Eye (tissue), 1 donor: ENCODE measurements around the gene RTKN.

Source experiments
- DNase-seq: peaks from one replicate; pipeline ENCODE4 v3.0.0-alpha.2; 2015

The RTKN gene

DNA sequence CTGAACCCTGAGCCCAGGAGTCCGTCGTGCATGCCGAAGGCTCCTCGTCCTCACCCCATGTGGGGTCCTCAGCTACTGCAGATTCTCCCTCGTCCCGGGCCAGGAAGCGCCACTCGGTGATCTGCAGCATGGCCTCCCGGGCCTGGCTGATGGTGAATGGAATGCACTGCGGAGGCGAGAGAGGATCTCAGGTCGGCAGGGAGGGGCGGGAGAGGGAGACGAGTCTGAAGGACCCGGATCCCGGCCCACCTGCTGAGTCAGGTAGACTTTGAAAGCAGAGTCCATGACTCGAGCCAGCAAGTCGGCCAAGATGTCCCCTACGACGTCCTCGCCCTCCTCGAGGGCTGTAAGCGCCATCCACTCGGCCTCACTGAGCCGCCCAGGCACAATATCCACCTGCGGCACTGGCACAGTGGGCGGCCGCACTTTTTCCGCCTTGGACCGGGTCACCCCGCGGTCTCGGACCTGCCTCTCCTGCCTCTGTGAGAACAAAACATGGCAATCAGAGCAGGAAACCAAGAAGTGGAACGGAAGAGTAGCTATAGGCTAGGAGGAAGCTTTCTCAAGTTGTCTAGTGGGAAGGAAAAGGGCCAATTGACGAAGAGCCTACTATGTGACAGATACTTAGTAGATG lies 25.9 kb downstream of the RTKN start:
- no peak for DNase-seq

GRCh38 chr2:74414881-74415761 lies 26.6 kb downstream of the RTKN start:
- peak; percentile 84 for DNase-seq

- DNase-seq: no peak
These were observed 27.3 kb downstream of the RTKN start for GRCh38 chr2:74414441-74414840.

- DNase-seq: no peak
These were observed 28.6 kb downstream of the RTKN start for GRCh38 chr2:74413001-74413698.

GRCh38 chr2:74407682-74408081 lies 34.1 kb downstream of the RTKN start:
- no peak for DNase-seq

DNA sequence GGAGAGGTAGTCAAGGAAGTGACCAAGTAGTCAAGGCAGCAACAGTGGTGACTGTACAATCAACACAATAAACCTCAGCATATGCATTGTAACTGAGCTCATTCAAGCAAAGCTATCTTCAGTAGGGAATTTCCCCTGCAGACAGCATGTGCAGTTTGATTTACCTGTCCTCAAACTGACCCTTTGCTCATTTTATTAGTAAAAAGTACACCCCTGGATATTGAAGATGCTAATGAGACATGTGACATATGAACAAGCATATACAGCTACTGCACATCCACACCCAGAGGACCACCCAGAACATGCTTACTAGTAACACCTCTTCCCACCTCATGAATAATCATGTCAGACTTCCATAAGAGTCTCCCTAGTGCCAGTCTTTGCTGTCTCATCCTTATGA lies 35.7 kb downstream of the RTKN start:
- no peak for DNase-seq

DNA sequence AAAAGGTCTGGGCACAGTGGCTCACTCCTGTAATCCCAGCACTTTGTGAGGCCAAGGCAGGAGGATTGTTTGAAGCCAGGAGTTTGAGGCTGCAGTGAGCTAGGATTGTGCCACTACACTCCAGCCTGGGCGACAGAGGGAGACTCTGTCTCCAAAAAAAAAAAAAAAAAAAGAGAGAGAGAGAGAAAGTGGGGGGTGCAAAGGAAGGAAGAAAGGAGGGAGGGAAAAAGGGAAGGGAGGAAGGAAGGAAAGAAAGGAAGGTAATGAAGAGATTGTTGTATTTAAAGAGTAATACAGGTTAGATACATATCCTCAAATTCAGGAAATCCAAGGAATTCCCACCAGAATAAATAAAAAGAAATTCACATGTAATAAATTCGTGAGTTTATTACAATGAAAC lies 39.8 kb downstream of the RTKN start:
- no peak for DNase-seq

GRCh38 chr2:74399785-74400184 lies 42.0 kb downstream of the RTKN start:
- DNase-seq: no peak

GRCh38 chr2:74396149-74396548 lies 45.6 kb downstream of the RTKN start:
- DNase-seq: no peak

DNA sequence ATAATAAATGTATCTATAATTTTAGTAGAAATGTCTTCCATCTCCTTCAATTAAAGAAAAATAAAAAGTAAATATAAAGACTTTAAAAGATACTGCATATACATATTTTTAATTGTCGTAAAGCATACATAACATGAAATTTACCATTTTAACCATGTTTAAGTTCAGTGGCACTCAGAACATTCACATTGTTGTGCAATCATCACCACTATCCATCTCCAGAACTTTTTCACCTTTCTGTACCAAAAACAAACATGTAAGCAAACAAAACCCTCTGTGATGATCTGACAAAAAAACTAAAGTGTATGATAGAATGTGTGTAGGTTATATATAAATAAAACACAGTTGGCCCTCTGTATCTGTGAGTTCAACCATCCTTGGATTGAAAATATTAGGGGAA lies 48.2 kb downstream of the RTKN start:
- no peak for DNase-seq

- no peak for DNase-seq
These were observed 49.3 kb downstream of the RTKN start for GRCh38 chr2:74392449-74392743.

- DNase-seq: peak; percentile 98
These were observed 49.9 kb downstream of the RTKN start for GRCh38 chr2:74391580-74392448.

GRCh38 chr2:74391209-74391579 lies 50.5 kb downstream of the RTKN start:
- DNase-seq: no peak

GRCh38 chr2:74390606-74391005 lies 51.1 kb downstream of the RTKN start:
- DNase-seq: peak; percentile 38

GRCh38 chr2:74387346-74387745 lies 54.4 kb downstream of the RTKN start:
- no peak for DNase-seq

DNA sequence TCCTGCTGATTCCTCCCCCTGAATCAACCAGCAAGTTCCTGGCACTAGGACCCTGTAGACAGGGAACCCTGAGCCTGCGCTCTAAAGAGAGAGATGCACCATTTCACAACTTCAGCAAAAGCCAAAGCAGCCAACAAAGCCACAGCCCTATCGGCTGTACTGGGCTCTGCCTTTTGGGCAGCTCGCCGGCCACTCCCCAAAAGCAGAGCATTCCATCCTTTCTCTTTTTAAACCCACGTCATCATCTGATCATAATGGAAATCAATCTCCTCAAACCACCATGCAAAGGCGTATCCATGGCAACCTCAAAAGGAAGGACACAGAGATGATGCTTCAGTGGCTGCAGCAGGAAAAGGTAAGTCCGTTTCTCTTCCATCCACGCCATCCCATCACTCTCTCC lies 56.3 kb downstream of the RTKN start:
- peak; percentile 29 for DNase-seq

GRCh38 chr2:74384051-74384450 lies 57.7 kb downstream of the RTKN start:
- DNase-seq: no peak

- DNase-seq: no peak
These were observed 58.5 kb downstream of the RTKN start for GRCh38 chr2:74383254-74383653.

- DNase-seq: no peak
These were observed 60.0 kb downstream of the RTKN start for GRCh38 chr2:74381751-74382150.

DNA sequence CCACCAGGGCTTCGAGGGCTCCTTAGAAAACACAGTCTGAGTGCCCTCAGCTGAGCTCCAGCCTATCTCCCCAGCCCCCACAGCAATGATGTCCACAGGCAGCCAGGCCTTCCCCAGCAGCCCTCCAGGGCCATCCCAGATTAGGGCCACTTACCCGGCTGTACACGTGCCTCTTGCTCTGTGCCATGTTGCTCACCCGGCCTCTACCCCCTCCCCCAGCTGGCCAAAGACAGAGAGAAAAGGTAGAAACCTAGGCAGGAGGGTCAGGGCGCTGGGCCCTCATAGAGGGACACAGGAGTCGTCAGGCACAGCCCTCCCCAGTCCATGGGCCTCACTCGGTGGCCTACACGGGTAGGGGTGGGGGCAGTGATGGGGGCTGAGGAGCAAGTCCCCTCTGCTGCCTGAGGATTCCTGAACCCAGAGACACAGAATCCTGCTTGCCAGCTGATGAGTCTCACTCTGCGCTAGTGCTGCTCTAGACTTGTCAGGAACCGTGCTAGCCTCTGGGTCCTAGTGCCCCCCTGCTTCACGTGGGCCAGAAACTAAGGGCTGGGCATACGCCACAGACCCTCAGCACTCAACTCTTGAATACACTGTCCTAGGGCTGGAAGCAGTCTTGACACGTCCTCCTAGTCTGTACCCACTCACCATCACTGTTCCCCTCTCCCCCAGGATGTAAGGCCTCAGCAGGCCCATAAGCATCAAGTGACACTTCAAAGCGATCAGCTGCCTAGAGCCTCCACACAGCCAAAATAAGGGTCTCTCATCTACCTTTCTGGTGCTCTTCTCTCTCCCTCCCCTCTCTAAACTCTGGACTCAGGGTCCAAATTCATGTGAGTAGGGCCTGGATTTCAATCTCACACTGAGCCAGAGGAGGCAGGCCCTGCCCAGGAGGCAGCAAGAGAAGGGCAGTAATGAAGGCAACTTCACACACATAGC lies 61.6 kb downstream of the RTKN start, which contains the start of gene DCTN1:
Gene DCTN1 (minus strand): TSS at position 461 of the 939 bp plus-strand sequence. CDS start 274 bp downstream, at position 187.
- DNase-seq: peak; percentile 83

DNA sequence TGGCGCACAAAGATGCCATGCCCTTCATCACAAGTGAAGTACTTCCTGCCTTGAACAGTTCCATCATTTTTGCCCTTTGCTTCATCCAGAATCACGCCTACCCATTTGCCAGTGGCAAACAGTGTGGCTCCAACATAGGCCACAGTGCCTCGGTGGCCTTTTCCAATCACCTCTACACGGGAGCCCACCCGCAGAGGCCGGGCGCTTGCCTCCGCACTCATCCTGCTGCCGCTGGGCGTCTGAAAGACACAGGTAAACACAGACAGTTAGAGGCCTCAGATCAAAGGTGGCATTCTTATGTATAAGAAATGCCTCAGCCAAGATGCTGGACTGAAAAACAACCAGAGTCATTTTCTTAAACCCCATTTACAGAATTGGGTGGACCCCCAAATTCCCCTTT lies 63.7 kb downstream of the RTKN start:
- no peak for DNase-seq

GRCh38 chr2:74375838-74376237 lies 65.9 kb downstream of the RTKN start:
- no peak for DNase-seq
